GM13977 (cell line): ENCODE results near the gene CLUH.

ENCODE experiments used
- DNase-seq: peaks from one replicate; pipeline ENCODE4 v3.0.0; 2012; ENCODE audit warnings: low spot score
- CTCF ChIP-seq: IDR thresholded peaks from 2 replicates; pipeline ENCODE4 v1.5.1; 2012; ENCODE audit warnings: mild to moderate bottlenecking, control low read depth; ENCODE audit not compliant: insufficient read depth; ENCODE audit errors: extremely low read depth, missing control alignments
- in situ Hi-C: fragments of 300-500 bp; cut with MboI; formaldehyde crosslinking; loops from one replicate; pipeline ENCODE4 v1.12.0; 2022; ENCODE audit warnings: low sequenced_read_pairs, low pct_unique_long_range_greater_than_20kb, mixed read lengths, inconsistent platforms; ENCODE audit not compliant: unreplicated experiment

The CLUH gene

DNA sequence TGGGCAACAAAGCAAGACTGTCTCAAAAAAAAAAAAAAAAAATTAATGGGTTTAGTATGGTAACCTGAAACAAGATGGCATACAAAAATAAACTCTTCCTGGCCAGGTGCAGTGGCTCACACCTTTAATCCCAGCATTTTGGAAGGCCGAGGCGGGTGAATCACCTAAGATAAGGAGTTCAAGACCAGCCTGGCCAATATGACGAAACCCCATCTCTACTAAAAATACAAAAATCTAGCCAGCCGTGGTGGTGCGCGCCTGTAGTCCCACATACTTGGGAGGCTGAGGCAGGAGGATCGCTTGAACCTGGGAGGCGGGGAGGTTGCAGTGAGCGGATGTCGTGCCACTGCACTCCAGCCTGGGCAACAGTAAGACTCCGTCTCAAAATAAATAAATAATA, 62.4 kb downstream of the CLUH start:
- DNase-seq, result no peak
- no peak for TF ChIP-seq CTCF
- in situ Hi-C loops, result no loop called here

DNA sequence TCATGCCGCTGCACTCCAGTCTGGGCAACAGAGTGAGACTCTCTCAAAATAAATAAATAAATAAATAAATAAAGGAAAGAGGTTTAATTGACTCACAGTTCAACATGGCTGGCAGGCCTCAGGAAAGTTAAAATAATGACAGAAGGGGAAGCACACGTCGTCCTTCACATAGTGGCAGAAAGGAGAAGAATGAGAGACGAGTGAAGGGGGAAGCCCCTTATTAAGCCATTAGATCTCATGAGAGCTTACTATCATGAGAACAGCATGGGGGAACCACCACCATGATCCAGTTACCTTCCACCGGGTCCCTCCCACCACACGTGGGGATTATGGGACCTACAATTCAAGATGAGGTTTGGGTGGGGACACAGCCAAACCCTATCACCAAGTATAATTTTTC, 63.6 kb downstream of the CLUH start:
- no peak for DNase-seq
- no peak for TF ChIP-seq CTCF
- in situ Hi-C loops, result no loop called here

DNA sequence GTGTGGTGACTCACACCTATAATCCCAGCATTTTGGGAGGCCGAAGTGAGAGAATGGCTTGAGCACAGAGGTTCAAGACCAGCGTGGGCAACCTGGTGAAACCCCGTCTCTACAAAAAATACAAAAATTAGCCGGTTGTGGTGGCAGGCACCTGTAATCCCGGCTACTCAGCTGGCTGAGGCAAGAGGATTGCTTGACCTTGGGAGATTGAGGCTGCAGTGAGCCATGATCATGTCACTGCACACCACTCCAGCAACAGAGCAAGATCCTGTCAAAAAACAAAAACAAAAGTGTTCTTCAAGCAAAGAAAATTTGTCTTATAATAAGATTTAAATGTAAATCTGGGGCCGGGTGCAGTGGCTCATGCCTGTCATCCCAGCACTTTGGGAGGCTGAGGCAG, 66.6 kb downstream of the CLUH start:
- no peak for DNase-seq
- TF ChIP-seq CTCF, result no peak
- in situ Hi-C loops, result no loop called here
